Endodermal cell (in vitro differentiated cells): ENCODE measurements around the gene RBM4B. TPM values are rescaled to one million over a fixed set of nuclear protein-coding genes. Genes with fewer than 3 reads are reported as not detected.

Experiments used
- DNase-seq: peaks from one replicate; pipeline ENCODE4 v3.0.0-alpha.2; 2017
- H3K27ac ChIP-seq: 2 replicates; pipeline ENCODE4 v1.5.1; 2013; ENCODE audit warnings: mild to moderate bottlenecking, low read depth, low read length, moderate library complexity
- H3K27me3 ChIP-seq: 2 replicates; pipeline ENCODE4 v1.6.1; 2013; ENCODE audit warnings: mild to moderate bottlenecking, low read length, moderate library complexity; ENCODE audit not compliant: insufficient read depth, control insufficient read depth, poor library complexity, severe bottlenecking
- H3K36me3 ChIP-seq: 2 replicates; pipeline ENCODE4 v1.7.0; 2013; ENCODE audit warnings: mild to moderate bottlenecking, low read length, moderate library complexity; ENCODE audit not compliant: control insufficient read depth, insufficient read depth
- H3K4me1 ChIP-seq: one replicate; pipeline ENCODE4 v1.7.0; 2013; ENCODE audit warnings: low read length; ENCODE audit not compliant: control insufficient read depth, insufficient read depth
- H3K4me3 ChIP-seq: 2 replicates; pipeline ENCODE4 v1.5.1; 2013; ENCODE audit warnings: mild to moderate bottlenecking, low read length, moderate library complexity
- H3K9ac ChIP-seq: 2 replicates; pipeline ENCODE4 v1.6.1; 2013; ENCODE audit warnings: mild to moderate bottlenecking, low read length, moderate library complexity; ENCODE audit not compliant: poor library complexity, severe bottlenecking; ENCODE audit errors: extremely low read depth
- H3K9me3 ChIP-seq: 2 replicates; pipeline ENCODE4 v1.6.1; 2013; ENCODE audit warnings: mild to moderate bottlenecking, low read length, moderate library complexity; ENCODE audit not compliant: control insufficient read depth
- H3K27ac Mint-ChIP-seq: 2 replicates; pipeline ENCODE4 v1.8.0; 2020; ENCODE audit warnings: mixed read lengths
- H3K27me3 Mint-ChIP-seq: 2 replicates; pipeline ENCODE4 v1.8.0; 2021; ENCODE audit warnings: mild to moderate bottlenecking, mixed read lengths; ENCODE audit not compliant: insufficient read depth
- H3K36me3 Mint-ChIP-seq: 2 replicates; pipeline ENCODE4 v1.8.0; 2020; ENCODE audit warnings: low read depth, mixed read lengths
- H3K4me1 Mint-ChIP-seq: 2 replicates; pipeline ENCODE4 v1.8.0; 2020; ENCODE audit warnings: mixed read lengths
- H3K4me3 Mint-ChIP-seq: 2 replicates; pipeline ENCODE4 v1.8.0; 2020; ENCODE audit warnings: mild to moderate bottlenecking, moderate library complexity, mixed read lengths
- H3K9me3 Mint-ChIP-seq: 2 replicates; pipeline ENCODE4 v1.8.0; 2020; ENCODE audit warnings: mild to moderate bottlenecking, mixed read lengths
- WGBS, 2 experiments: methylation state at CpG; one replicate each; pipeline versions ENCODE4 v1.1.5 to v1.1.7; 2013; ENCODE audit warnings: missing lambda C conversion rate in 2 of 2, mixed read lengths in 1 of 2; ENCODE audit not compliant: insufficient coverage in 1 of 2, insufficient read length in 1 of 2; 5-methylcytosine and 5-hydroxymethylcytosine counted together
- total RNA-seq, 2 donors: library from RNA; stranded (reverse); fragmentation: NEBNext Ultra II Directional in 1 of 2; extraction: Animal tissue kit (Norgen Biotek cat#: 25700) in 1 of 2; gene quantifications; 2 replicates in 1 of 2; 3 replicates in 1 of 2; pipeline ENCODE4 v1.2.1, GENCODE V29; 2021
- TF ChIP-seq, protein P1 (sequence below): fragments of 200-600 bp; sonication (generic); conservative IDR thresholded peaks from 2 replicates; pipeline ENCODE4 v1.5.0; 2021; ENCODE audit warnings: antibody characterized with exemption, mild to moderate bottlenecking

RBM4B gene
- total RNA-seq, 2 donors from 2014 or later: 23.3 to 28.5 TPM

GRCh38 chr11:66708701-66709100 is 31.0 kb upstream of the RBM4B start:
- no peaks in the 10 kb centered on the region for H3K27me3 ChIP-seq
- Mint-ChIP-seq H3K4me1 (no peaks in the 10 kb centered on the region), H3K27ac (peak overlapping the region; percentile 59), H3K27me3 (no peaks in the 10 kb centered on the region), H3K4me3 (no peak overlapping the region), H3K36me3 (peaks cover 50% of the 10 kb centered on the region), H3K9me3 (no peaks in the 10 kb centered on the region)
- H3K9me3 ChIP-seq: no peaks in the 10 kb centered on the region
- TF ChIP-seq, protein P1, sequence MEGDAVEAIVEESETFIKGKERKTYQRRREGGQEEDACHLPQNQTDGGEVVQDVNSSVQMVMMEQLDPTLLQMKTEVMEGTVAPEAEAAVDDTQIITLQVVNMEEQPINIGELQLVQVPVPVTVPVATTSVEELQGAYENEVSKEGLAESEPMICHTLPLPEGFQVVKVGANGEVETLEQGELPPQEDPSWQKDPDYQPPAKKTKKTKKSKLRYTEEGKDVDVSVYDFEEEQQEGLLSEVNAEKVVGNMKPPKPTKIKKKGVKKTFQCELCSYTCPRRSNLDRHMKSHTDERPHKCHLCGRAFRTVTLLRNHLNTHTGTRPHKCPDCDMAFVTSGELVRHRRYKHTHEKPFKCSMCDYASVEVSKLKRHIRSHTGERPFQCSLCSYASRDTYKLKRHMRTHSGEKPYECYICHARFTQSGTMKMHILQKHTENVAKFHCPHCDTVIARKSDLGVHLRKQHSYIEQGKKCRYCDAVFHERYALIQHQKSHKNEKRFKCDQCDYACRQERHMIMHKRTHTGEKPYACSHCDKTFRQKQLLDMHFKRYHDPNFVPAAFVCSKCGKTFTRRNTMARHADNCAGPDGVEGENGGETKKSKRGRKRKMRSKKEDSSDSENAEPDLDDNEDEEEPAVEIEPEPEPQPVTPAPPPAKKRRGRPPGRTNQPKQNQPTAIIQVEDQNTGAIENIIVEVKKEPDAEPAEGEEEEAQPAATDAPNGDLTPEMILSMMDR: no peak
- H3K4me3 ChIP-seq: no peak overlapping the region
- H3K27ac ChIP-seq: no peak overlapping the region
- no peaks in the 10 kb centered on the region for H3K4me1 ChIP-seq
- no peak for DNase-seq
- 92 to 93% methylated on average over 13 to 14 of the region's 14 CpGs for WGBS, 2 experiments
- no peak overlapping the region for H3K9ac ChIP-seq
- peaks cover 14% of the 10 kb centered on the region for H3K36me3 ChIP-seq

DNA sequence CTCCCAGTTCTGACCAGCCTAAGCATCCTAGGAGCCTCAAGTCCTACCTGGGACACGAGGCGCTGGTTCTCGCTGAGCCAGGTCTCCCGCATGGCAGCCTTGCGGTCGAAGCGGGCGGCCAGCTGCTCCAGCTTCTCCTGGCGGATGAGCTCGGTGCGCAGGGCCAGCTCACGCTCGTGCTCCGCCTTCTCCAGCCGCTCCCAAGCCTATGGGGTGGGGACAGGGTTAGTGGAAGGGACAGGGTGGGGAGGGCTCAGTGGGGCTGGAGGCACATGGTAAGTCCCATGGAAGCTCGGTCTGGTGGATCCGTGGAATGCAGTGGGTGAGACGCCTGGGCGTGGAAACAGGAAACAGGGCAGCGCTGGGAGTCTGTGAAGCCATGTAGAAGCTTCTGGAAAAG is 30.4 kb upstream of the RBM4B start:
- no peaks in the 10 kb centered on the region for H3K9me3 ChIP-seq
- 91 to 96% methylated on average over 15 to 20 of the region's 20 CpGs for WGBS, 2 experiments
- no peaks in the 10 kb centered on the region for H3K9me3 Mint-ChIP-seq
- no peaks in the 10 kb centered on the region for H3K4me1 ChIP-seq
- no peak overlapping the region for H3K4me3 Mint-ChIP-seq
- peaks cover 45% of the 10 kb centered on the region for H3K36me3 Mint-ChIP-seq
- H3K27ac Mint-ChIP-seq: peak overlapping the region; percentile 59
- no peaks in the 10 kb centered on the region for H3K4me1 Mint-ChIP-seq
- DNase-seq: no peak
- H3K27me3 ChIP-seq: no peaks in the 10 kb centered on the region
- H3K9ac ChIP-seq: no peak overlapping the region
- H3K4me3 ChIP-seq: no peak overlapping the region
- peaks cover 8% of the 10 kb centered on the region for H3K36me3 ChIP-seq
- TF ChIP-seq, protein P1: no peak
- no peak overlapping the region for H3K27ac ChIP-seq
- no peaks in the 10 kb centered on the region for H3K27me3 Mint-ChIP-seq

- H3K9me3 ChIP-seq: no peaks in the 10 kb centered on the region
- no peaks in the 10 kb centered on the region for H3K4me1 Mint-ChIP-seq
- H3K4me3 Mint-ChIP-seq: no peak overlapping the region
- no peaks in the 10 kb centered on the region for H3K27me3 ChIP-seq
- no peaks in the 10 kb centered on the region for H3K27me3 Mint-ChIP-seq
- peak overlapping the region; percentile 39 for H3K27ac Mint-ChIP-seq
- H3K9me3 Mint-ChIP-seq: no peaks in the 10 kb centered on the region
- H3K27ac ChIP-seq: no peak overlapping the region
- DNase-seq: no peak
- H3K4me3 ChIP-seq: no peak overlapping the region
- no peaks in the 10 kb centered on the region for H3K4me1 ChIP-seq
- TF ChIP-seq, protein P1: no peak
- no peak overlapping the region for H3K9ac ChIP-seq
- peaks cover 7% of the 10 kb centered on the region for H3K36me3 ChIP-seq
- peaks cover 42% of the 10 kb centered on the region for H3K36me3 Mint-ChIP-seq
- WGBS, 2 experiments: 95 to 98% methylated on average over 24 to 26 of the region's 26 CpGs
These were observed 29.8 kb upstream of the RBM4B start for GRCh38 chr11:66707486-66707885.
